HG03196 (cell line): ENCODE results near the gene AVPR2.

Experiments
- ATAC-seq: cut with Tn5 transposase; IDR thresholded peaks from one replicate; pipeline ENCODE4 v1.9.1; 2021; ENCODE audit not compliant: unreplicated experiment

Gene AVPR2

GRCh38 chrX:153948847-153949805 is 44.7 kb downstream of the AVPR2 start:
- no peak for ATAC-seq

DNA sequence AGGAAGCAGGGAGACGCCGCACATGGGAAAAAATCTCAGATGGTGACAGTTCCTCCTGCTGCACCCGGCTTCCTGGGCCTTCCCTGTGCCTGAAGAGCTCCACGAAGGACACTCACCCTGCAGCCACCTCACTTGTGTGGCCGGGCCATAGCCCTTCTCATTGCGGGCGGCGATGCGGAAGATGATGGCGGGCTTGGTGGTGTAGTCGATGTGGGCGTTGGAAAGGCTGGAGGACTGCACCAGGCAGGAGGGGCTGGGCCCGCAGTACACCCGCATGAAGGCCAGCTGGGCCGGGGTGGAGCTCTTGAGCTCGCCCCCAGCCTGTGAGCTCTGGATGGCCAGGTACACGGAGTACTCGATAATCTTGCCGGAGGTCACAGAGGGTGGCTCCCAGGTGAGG is 45.7 kb downstream of the AVPR2 start:
- ATAC-seq = no peak

DNA sequence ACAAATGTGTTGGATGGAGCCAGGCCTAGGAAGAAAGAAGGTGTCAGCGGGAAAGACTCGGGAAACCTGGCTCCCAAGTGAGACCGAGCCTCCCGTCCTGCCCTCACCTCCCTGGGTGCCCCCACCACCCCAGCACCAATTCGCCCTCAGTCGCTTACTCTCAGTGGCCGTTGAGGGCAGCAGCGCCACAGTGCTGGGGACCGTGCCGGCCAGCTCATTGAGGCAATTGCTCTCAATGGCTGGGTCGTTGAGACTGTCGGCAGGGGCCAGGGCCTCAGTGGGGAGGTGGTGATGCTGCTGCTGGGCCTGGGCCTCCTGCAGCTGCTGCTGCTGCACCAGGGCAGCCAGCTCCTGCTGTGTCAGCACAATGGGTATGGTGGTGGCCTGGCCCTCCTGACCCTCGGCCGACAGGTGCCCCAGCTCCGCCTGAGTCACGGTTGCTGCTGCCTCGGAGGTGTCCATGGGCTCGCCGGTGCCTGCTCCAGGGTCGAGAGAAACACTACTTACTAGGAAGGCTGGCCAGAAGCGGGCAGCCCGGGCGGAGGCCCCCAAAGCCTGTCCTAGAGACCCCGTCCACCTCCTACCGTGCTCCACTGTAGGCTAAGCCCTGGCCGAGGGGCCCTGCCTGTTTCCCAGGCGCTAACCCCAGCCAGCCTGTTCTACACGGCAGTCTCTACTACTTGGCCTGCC is 47.4 kb downstream of the AVPR2 start:
- ATAC-seq = no peak

DNA sequence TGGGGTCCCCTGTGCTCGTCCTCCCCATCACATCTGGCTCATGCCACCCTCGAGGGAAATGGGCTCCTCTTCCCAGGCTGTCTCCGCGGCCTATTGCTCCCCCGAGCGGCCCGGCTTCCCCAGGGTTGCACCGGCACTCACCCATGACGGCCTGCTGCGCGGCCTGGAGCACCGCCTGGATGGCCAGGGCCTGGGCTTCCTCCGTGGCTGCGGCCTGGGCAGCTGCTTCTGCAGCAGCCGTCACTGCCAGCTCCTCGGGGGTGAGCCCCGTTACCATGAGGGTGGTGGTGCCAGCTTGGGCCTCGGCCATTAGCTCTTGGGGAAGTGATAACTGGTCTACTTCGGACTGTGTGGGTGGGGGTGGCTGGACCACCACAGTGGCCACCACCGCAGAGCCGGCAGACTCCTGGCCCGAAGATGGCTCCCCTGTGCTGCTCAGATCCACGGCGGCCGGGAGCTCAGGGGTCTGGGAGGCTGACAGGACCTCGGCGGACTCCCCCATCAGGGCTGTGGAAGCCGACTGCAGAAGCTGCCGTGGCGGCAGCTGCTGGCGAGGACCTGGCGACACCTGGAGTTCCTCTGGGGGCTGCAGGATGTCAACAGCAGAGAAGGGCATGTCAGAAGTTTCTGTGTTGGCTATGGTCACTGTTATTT is 48.0 kb downstream of the AVPR2 start:
- ATAC-seq = no peak

DNA sequence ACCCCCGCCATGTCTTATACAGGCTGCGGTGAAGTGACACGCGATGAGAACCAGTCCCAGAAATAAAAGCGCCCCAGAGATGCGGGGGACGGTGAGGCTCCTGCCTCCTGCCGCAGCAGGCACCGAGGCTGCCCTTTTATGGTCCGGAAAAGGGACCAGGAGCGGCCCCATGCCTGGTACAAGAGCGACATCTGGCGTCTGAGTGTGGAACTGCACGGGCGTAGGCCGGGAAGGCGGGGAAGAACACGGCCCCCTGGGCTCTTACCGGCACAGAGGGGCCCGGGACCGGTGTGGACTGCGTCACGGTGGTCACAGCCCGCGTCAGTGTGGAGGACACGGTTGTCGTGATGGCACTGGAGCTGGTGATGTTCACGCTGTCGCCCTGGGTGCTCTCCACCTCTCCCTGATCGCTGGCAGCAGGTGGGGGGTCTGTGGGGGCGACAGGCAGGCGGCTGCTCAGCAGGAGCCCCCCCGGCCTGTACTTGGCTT is 48.9 kb downstream of the AVPR2 start:
- ATAC-seq = no peak

GRCh38 chrX:153953892-153954557 is 49.6 kb downstream of the AVPR2 start:
- no peak for ATAC-seq

DNA sequence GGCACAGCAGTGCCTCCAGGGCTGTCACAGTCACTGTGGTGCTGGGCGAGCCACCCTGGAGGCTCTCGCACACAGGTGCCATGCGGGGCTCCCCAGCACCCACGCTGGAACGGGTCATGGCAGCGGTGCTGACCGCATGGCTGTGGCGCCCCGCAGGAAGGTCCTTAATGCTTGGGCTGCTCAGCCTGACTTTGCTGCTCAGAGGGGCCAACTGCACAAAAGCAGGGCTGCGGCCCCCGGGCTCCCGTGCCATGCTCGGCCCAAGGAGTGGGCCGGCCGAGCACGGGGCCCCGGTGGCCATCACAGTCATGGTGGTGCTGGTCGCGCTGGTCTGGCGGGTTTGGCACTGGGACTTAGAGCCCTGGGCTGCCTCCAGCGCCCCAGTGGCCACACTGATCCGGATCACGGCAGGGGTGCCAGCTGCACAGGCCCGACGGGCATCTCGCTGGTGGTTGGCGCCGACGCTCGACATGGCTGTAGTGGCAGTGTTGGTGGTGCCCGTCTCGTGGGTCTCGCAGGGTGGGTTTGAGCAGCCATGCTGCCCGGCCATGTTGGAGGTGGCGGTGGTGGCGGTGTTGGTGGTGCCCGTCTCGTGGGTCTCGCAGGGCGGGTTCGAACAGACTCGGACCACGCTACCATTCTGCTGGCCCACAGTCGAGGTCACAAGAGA is 50.2 kb downstream of the AVPR2 start:
- ATAC-seq = no peak

GRCh38 chrX:153955228-153955732 is 50.8 kb downstream of the AVPR2 start:
- ATAC-seq = no peak

DNA sequence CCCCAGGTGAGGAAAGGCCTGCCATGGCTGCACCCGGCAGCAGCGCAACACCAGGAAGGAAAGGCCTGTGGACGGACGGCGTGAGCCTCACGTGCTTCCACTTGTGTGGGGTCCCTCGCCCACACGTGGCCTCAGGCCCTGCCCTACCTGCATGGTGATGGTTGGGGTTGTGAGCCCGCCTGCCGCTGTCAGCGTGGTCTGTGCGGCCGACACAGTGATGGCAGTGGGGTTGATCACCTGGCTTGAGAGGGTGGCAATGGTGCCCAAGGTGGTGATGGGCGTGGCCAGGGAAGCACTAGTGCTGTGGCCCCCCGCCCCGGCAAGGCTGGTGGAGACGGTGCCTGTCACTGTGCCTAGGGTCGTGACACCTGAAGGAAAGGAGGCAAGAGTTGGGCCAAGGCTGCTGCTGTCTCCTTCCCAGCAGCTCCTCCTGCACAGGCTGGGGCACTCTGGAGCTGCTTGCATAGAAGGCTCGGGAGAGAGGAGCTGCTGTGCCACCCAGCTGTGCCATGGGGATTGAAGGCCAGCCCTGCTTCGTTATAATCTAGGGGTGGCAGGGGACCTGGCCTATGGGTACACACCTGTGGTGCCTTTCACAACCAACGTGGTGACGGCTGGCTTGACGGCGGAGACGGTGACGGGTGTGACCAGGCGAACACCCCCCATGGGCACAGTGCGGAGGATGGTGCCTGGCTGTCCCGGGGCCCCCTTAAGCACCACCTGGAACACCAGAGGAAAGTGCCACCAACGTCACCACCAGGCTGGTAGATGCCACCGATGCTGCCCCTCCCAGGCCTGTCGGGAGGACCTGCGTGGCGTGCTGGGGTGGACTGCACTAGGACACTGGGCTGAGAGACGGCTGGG is 51.8 kb downstream of the AVPR2 start:
- ATAC-seq = no peak
